ENCODE data around the gene PRKAG2. TPM values are rescaled to one million over a fixed set of nuclear protein-coding genes. Genes with fewer than 3 reads are reported as not detected.

The PRKAG2 gene
- total RNA-seq, 2 experiments from 2014 or later, result 39.3 to 42.3 TPM

GRCh38 chr7:151824373-151824933 is 52.5 kb downstream of the PRKAG2 start:
- H3K27ac Mint-ChIP-seq, result no peak overlapping the region
- H3K27me3 Mint-ChIP-seq, result no peaks in the 10 kb centered on the region
- H3K36me3 Mint-ChIP-seq (ENCODE audit: low read depth), result peaks cover 9% of the 10 kb centered on the region
- H3K27me3 ChIP-seq (ENCODE audit: control insufficient read depth in 1 of 2, insufficient read depth in 2 of 2, low read length in 2 of 2), result no peaks in the 10 kb centered on the region
- H3K4me1 Mint-ChIP-seq (ENCODE audit: low read depth), result peaks cover 20% of the 10 kb centered on the region
- no peak for TF ChIP-seq CTCF (IDR thresholded peaks at IDR 0.05)
- H3K36me3 ChIP-seq (ENCODE audit: insufficient read depth, low read length), result no peaks in the 10 kb centered on the region
- ATAC-seq (ENCODE audit: poor library complexity), result no peak
- intact Hi-C loops (cut with DNase I, micrococcal nuclease), result no loop called here
- POLR2A ChIA-PET, result no interaction called here
- CTCF ChIA-PET, result no interaction called here
- no peak overlapping the region for H3K4me3 ChIP-seq (ENCODE audit: low read length)
- no peaks in the 10 kb centered on the region for H3K9me3 ChIP-seq (ENCODE audit: control insufficient read depth in 1 of 2, insufficient read depth in 1 of 2, low read length in 2 of 2)
- no peak overlapping the region for H3K27ac ChIP-seq (ENCODE audit: low read depth in 1 of 2, low read length in 2 of 2)
- no peaks in the 10 kb centered on the region for H3K9me3 Mint-ChIP-seq
- no peak overlapping the region for H3K4me3 Mint-ChIP-seq
- H3K4me1 ChIP-seq (ENCODE audit: insufficient read depth, low read length), result peaks cover 11% of the 10 kb centered on the region
- no peak for DNase-seq

- H3K36me3 Mint-ChIP-seq (ENCODE audit: low read depth), result peaks cover 3% of the 10 kb centered on the region
- no peaks in the 10 kb centered on the region for H3K9me3 ChIP-seq (ENCODE audit: control insufficient read depth in 1 of 2, insufficient read depth in 1 of 2, low read length in 2 of 2)
- H3K4me3 ChIP-seq (ENCODE audit: low read length), result no peak overlapping the region
- no peaks in the 10 kb centered on the region for H3K36me3 ChIP-seq (ENCODE audit: insufficient read depth, low read length)
- TF ChIP-seq CTCF (IDR thresholded peaks at IDR 0.05), result no peak
- no peak overlapping the region for H3K27ac Mint-ChIP-seq
- H3K4me1 Mint-ChIP-seq (ENCODE audit: low read depth), result peaks cover 14% of the 10 kb centered on the region
- DNase-seq (no peak), ATAC-seq (ENCODE audit: poor library complexity) (no peak)
- H3K4me1 ChIP-seq (ENCODE audit: insufficient read depth, low read length), result peaks cover 11% of the 10 kb centered on the region
- intact Hi-C loops (cut with DNase I, micrococcal nuclease), result no loop called here
- no peak overlapping the region for H3K4me3 Mint-ChIP-seq
- ChIA-PET CTCF (no interaction called here), POLR2A (no interaction called here)
- no peak overlapping the region for H3K27ac ChIP-seq (ENCODE audit: low read depth in 1 of 2, low read length in 2 of 2)
- no peaks in the 10 kb centered on the region for H3K27me3 ChIP-seq (ENCODE audit: control insufficient read depth in 1 of 2, insufficient read depth in 2 of 2, low read length in 2 of 2)
- no peaks in the 10 kb centered on the region for H3K9me3 Mint-ChIP-seq
- H3K27me3 Mint-ChIP-seq, result no peaks in the 10 kb centered on the region
These were observed 53.1 kb downstream of the PRKAG2 start for GRCh38 chr7:151823566-151824372.

- Histone ChIP-seq H3K27ac (ENCODE audit: low read depth in 1 of 2, low read length in 2 of 2) (no peak overlapping the region), H3K9me3 (ENCODE audit: control insufficient read depth in 1 of 2, insufficient read depth in 1 of 2, low read length in 2 of 2) (no peaks in the 10 kb centered on the region), H3K36me3 (ENCODE audit: insufficient read depth, low read length) (no peaks in the 10 kb centered on the region), H3K27me3 (ENCODE audit: control insufficient read depth in 1 of 2, insufficient read depth in 2 of 2, low read length in 2 of 2) (no peaks in the 10 kb centered on the region), H3K4me1 (ENCODE audit: insufficient read depth, low read length) (peaks cover 11% of the 10 kb centered on the region), H3K4me3 (ENCODE audit: low read length) (no peak overlapping the region)
- no peak for DNase-seq
- H3K27me3 Mint-ChIP-seq, result no peaks in the 10 kb centered on the region
- H3K9me3 Mint-ChIP-seq, result no peaks in the 10 kb centered on the region
- intact Hi-C loops (cut with DNase I, micrococcal nuclease), result no loop called here
- no peak overlapping the region for H3K27ac Mint-ChIP-seq
- POLR2A ChIA-PET, result no interaction called here
- CTCF ChIA-PET, result no interaction called here
- no peak for TF ChIP-seq CTCF (IDR thresholded peaks at IDR 0.05)
- H3K36me3 Mint-ChIP-seq (ENCODE audit: low read depth), result peaks cover 5% of the 10 kb centered on the region
- no peak overlapping the region for H3K4me3 Mint-ChIP-seq
- peaks cover 13% of the 10 kb centered on the region for H3K4me1 Mint-ChIP-seq (ENCODE audit: low read depth)
- ATAC-seq (ENCODE audit: poor library complexity), result no peak
These were observed 54.3 kb downstream of the PRKAG2 start for GRCh38 chr7:151822541-151823181.
